ENCODE data around the gene CASP2. TPM values are rescaled to one million over a fixed set of nuclear protein-coding genes. Genes with fewer than 3 reads are reported as not detected.

The CASP2 gene
- total and polyA plus RNA-seq, 2 of the 8 experiments (the other 6 are each of a cell fraction or from before 2014, with no cell fraction given): 23.7 to 35.3 TPM

- ChIA-PET CTCF (ENCODE audit: partially characterized antibody) (interaction anchor here (0.7 to 5.8 kb wide), 16 partner anchors 8 to 104 kb away, joined by 3 to 50 read pairs (median 5); partner anchors contain the start of genes CLCN1 and EPHA1), POLR2A (ENCODE audit: partially characterized antibody) (interaction anchor here (1.2 to 3.1 kb wide), 3 partner anchors 12 to 62 kb away, joined by 3 to 12 read pairs (median 4); partner anchors contain the start of gene ZYX)
- Histone ChIP-seq H3K79me1 (ENCODE audit: low read depth, low read length) (no peaks in the 10 kb centered on the region), H3K27ac (ENCODE audit: low read depth, low read length) (no peak overlapping the region), H2AFZ (ENCODE audit: low read length) (no peak overlapping the region), H2BK120ac (replicated peaks; ENCODE audit: low read depth, low read length) (no peak overlapping the region), H3K9ac (replicated peaks in 1 of 4; ENCODE audit: extremely low read depth in 1 of 4, low read depth in 3 of 4, low read length in 3 of 4) (no peak overlapping the region), H3K23ac (ENCODE audit: insufficient read length) (no peak overlapping the region), H3K4me3 (ENCODE audit: extremely low read depth in 1 of 4, insufficient read depth in 2 of 4, low read depth in 3 of 4, low read length in 4 of 4) (no peak overlapping the region), H3K4me2 (ENCODE audit: insufficient read depth in 1 of 2, low read depth in 2 of 2, low read length in 2 of 2) (no peak overlapping the region), H2BK20ac (ENCODE audit: low read length) (no peak overlapping the region), H4K20me1 (replicated peaks in 1 of 2; ENCODE audit: control insufficient read depth in 1 of 2, insufficient read depth in 2 of 2, low read length in 2 of 2) (no peaks in the 10 kb centered on the region), H3K18ac (ENCODE audit: extremely low read depth, low read length) (no peak overlapping the region), H3K27me3 (replicated peaks in 1 of 4; ENCODE audit: control insufficient read depth in 3 of 4, extremely low read depth in 1 of 4, insufficient read depth in 3 of 4, low read length in 3 of 4) (peaks cover 0 to 3% (median 0%) of the 10 kb centered on the region in 4 experiments; a peak in 2 of 7 replicates), H3K9me3 (ENCODE audit: insufficient read depth in 2 of 2, low read depth in 1 of 2, low read length in 1 of 2) (no peaks in the 10 kb centered on the region), H2BK15ac (ENCODE audit: low read length) (no peak overlapping the region), H3K4me1 (replicated peaks in 1 of 4; ENCODE audit: control insufficient read depth in 3 of 4, insufficient read depth in 4 of 4, low read length in 3 of 4) (peaks cover 0 to 6% (median 3%) of the 10 kb centered on the region in 4 experiments; a peak in 3 of 7 replicates), H4K8ac (ENCODE audit: extremely low read depth, insufficient read depth, low read length) (no peak overlapping the region), H2BK12ac (ENCODE audit: low read depth, low read length) (no peak overlapping the region), H3K23me2 (ENCODE audit: low read depth, low read length) (no peaks in the 10 kb centered on the region; the same call in 1 of the 2 replicates), H3K56ac (replicated peaks; ENCODE audit: insufficient read length, low read depth, low read length) (no peak overlapping the region), H3K4ac (replicated peaks; ENCODE audit: insufficient read length, low read depth, low read length) (no peak overlapping the region), H4K91ac (replicated peaks; ENCODE audit: insufficient read length, low read length) (no peak overlapping the region), H2AK5ac (ENCODE audit: low read depth, low read length) (no peak overlapping the region), H3K36me3 (ENCODE audit: control insufficient read depth in 2 of 4, insufficient read depth in 4 of 4, low read length in 3 of 4) (no peaks in the 10 kb centered on the region), H4K5ac (ENCODE audit: insufficient read length, low read depth, low read length) (no peak overlapping the region), H2BK5ac (ENCODE audit: low read depth, low read length) (no peak overlapping the region), H3K79me2 (ENCODE audit: control insufficient read depth in 1 of 2, insufficient read depth in 2 of 2, low read length in 2 of 2) (no peaks in the 10 kb centered on the region), H3K14ac (ENCODE audit: insufficient read length) (no peak overlapping the region)
- DNase-seq (ENCODE audit: low read depth in 1 of 2, low spot score in 2 of 2) (no peak), FAIRE-seq (no peak)
- TF ChIP-seq CHD1 (IDR thresholded peaks at IDR 0.05; ENCODE audit: low read depth, low read length): no peak
- no peak for TF ChIP-seq RXRA (IDR thresholded peaks at IDR 0.05; ENCODE audit: insufficient read depth, low read depth, low read length)
- TF ChIP-seq TAF1 (IDR thresholded peaks at IDR 0.05; ENCODE audit: low read depth, low read length): no peak
- no peak for TF ChIP-seq SRF (IDR thresholded peaks at IDR 0.05; ENCODE audit: low read depth, low read length)
- TF ChIP-seq TBP (IDR thresholded peaks at IDR 0.05; ENCODE audit: low read depth, low read length): no peak
- TF ChIP-seq YY1 (IDR thresholded peaks at IDR 0.05; ENCODE audit: low read depth, low read length): peak; percentile 52; the same call in 1 of the 2 replicates
- TF ChIP-seq, protein P1, sequence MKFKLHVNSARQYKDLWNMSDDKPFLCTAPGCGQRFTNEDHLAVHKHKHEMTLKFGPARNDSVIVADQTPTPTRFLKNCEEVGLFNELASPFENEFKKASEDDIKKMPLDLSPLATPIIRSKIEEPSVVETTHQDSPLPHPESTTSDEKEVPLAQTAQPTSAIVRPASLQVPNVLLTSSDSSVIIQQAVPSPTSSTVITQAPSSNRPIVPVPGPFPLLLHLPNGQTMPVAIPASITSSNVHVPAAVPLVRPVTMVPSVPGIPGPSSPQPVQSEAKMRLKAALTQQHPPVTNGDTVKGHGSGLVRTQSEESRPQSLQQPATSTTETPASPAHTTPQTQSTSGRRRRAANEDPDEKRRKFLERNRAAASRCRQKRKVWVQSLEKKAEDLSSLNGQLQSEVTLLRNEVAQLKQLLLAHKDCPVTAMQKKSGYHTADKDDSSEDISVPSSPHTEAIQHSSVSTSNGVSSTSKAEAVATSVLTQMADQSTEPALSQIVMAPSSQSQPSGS (IDR thresholded peaks at IDR 0.05; ENCODE audit: low read length): no peak
- 60% methylated on average over 3 of the region's 3 CpGs; no CpG with 5 or more reads in 1 of the 2 experiments for WGBS, 2 experiments (ENCODE audit: extremely low coverage in 1 of 2, insufficient coverage in 1 of 2, insufficient read length in 1 of 2, insufficient replicate concordance in 2 of 2, low coverage in 1 of 2, low lambda C conversion rate in 2 of 2, missing lambda C conversion rate in 1 of 2)
Observed at GRCh38 chr7:143343596-143343995, 55.4 kb downstream of the CASP2 start.

Data from H1 (cell line).